Stimulated activated naive CD4-positive, alpha-beta T cell (primary cell): ENCODE measurements around the gene FBXO47.

Experiments used
- DNase-seq, 6 experiments: peaks; one replicate each; lab custom pipeline; 2025; lab: John Stamatoyannopoulos, UW

Gene FBXO47

GRCh38 chr17:38967290-38967738 is at the start of gene FBXO47:
TSS of gene FBXO47 (minus strand) at chr17:38967403. CDS start at chr17:38963025, 4,378 bp downstream.
- DNase-seq = peak; percentile 67 to 85 (median 72)

GRCh38 chr17:39016193-39017153 is 49.3 kb upstream of the FBXO47 start:
- DNase-seq = peak in 3 of 6 experiments; percentile 72 to 76 (median 74)

GRCh38 chr17:39015546-39015935 is 48.3 kb upstream of the FBXO47 start:
- no peak for DNase-seq

GRCh38 chr17:39014795-39015545 is 47.8 kb upstream of the FBXO47 start:
- no peak for DNase-seq

GRCh38 chr17:39014044-39014794 is 47.0 kb upstream of the FBXO47 start:
- DNase-seq = no peak

- no peak for DNase-seq
These were observed 45.5 kb upstream of the FBXO47 start for GRCh38 chr17:39012725-39013124.

- no peak for DNase-seq
These were observed 44.8 kb upstream of the FBXO47 start for GRCh38 chr17:39011907-39012468.

- DNase-seq = no peak
These were observed 42.4 kb upstream of the FBXO47 start for GRCh38 chr17:39009581-39010001.

GRCh38 chr17:39008633-39009032 is 41.4 kb upstream of the FBXO47 start:
- no peak for DNase-seq

- peak in 5 of 6 experiments; percentile 39 to 70 (median 55) for DNase-seq
These were observed 36.0 kb upstream of the FBXO47 start for GRCh38 chr17:39002991-39003715.

GRCh38 chr17:39001703-39002637 is 34.8 kb upstream of the FBXO47 start:
- DNase-seq = no peak

- no peak for DNase-seq
These were observed 32.9 kb upstream of the FBXO47 start for GRCh38 chr17:39000021-39000601.

GRCh38 chr17:38996660-38997337 is 29.6 kb upstream of the FBXO47 start:
- DNase-seq = no peak

- DNase-seq = no peak
These were observed 26.8 kb upstream of the FBXO47 start for GRCh38 chr17:38994026-38994425.

GRCh38 chr17:38984666-38985065 is 17.5 kb upstream of the FBXO47 start:
- DNase-seq = no peak

GRCh38 chr17:38982858-38983746 is 15.9 kb upstream of the FBXO47 start:
- peak in 5 of 6 experiments; percentile 9 to 70 (median 46) for DNase-seq

- no peak for DNase-seq
These were observed 14.4 kb upstream of the FBXO47 start for GRCh38 chr17:38981636-38982035.
